GM18909 (cell line): ENCODE results near the gene RPS19.
"Not testable (repeated sequence)": the region's sequence is repeated elsewhere in the genome, so short reads cannot be mapped to it uniquely, and the experiment has no call there.

Experiments used
- ATAC-seq: cut with Tn5 transposase; IDR thresholded peaks from one replicate; pipeline ENCODE4 v1.9.1; 2021; ENCODE audit warnings: mild to moderate bottlenecking; ENCODE audit not compliant: unreplicated experiment, poor library complexity

Gene RPS19

GRCh38 chr19:41859213-41859617, 840 bp upstream of the RPS19 start:
- ATAC-seq, result no peak

- no peak for ATAC-seq
Observed at GRCh38 chr19:41860419-41861115, 512 bp downstream of the RPS19 start.

DNA sequence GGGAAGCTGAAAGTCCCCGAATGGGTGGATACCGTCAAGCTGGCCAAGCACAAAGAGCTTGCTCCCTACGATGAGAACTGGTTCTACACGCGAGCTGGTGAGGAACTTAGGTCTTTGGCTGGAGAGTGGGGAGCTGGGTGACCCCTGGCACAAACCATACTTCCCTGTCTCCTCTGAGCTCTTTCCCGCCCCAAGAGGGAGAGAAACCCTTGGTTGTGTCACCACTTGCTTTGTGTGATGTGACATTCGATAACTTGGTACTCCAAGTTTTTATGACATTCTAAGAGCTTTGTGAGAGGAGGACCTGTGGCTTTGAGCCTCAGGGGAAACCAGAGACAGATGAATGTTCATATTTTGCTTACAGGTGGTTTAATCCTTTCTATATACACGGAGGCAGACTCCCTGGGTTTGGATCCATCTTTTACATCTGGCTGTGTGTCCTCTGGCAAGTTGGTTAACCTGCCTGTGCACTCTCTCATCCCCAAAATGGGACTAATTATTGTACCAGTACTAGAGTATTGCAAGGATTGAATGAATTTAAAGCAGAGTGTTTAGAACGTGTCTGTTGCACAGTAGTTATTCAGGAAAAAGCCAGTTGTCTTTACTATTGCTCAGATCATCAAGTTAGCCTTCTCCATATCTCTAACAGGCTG, 1.2 kb downstream of the RPS19 start:
- ATAC-seq, result no peak

- ATAC-seq, result no peak
Observed at GRCh38 chr19:41861846-41862245, 1.8 kb downstream of the RPS19 start.

- ATAC-seq, result no peak
Observed at GRCh38 chr19:41862445-41862986, 2.5 kb downstream of the RPS19 start.

DNA sequence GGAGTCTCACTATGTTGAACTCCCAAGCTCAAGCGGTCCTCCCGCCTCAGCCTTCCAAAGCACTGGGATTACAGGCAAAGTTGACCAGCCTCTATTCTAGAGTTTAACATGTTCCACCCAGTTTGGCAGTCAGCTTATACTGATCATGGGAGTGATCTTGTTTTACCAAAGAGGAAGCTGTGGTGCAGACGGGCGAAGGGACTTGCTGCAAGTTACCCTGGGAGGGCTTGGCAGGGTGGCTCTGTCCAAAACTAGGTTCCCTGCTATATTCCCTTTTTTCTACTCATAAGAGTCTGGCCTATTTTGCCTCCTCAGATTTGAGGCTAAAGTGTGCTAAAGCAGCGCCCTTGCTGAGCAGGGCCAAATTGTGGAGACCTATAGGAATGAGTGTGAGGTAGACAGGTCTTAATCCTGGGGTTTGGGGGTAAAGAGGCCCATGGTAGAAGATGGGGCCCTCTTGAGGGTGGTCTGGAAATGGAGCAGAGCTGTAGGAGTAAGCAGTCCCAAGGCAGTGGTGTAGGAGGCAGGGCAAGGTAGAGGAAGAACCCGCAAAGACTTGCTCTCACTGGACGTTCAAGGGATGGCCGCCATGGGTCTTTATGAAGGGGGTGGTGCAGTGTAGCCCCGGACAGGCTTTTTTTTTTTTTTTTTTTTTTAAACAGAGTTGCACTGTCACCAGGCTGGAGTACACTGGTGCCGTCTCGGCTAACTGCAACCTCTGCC, 3.3 kb downstream of the RPS19 start:
- ATAC-seq, result no peak

- ATAC-seq, result no peak
Observed at GRCh38 chr19:41864374-41864773, 4.3 kb downstream of the RPS19 start.

DNA sequence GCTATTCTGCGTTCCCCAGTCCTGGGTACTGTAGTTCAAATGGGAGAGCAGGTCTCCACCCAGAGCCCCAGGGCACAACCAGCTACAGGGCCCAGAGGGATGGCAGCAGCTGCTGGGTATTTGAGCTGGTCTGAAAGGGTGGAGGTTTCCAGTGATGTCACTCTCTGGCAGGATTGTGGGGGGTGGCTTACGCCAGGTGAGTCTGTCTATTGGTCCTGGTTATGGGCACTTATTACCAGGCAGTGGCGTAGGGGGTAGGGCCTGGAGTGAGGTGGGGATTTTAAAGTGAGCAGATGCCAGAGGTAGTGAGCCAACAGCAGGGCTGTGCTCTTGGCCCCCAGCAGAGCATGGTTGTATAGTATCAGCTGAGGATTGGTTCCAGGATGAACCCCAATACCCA, 6.2 kb downstream of the RPS19 start:
- no peak for ATAC-seq

- ATAC-seq, result no peak
Observed at GRCh38 chr19:41868120-41868988, 8.3 kb downstream of the RPS19 start.

DNA sequence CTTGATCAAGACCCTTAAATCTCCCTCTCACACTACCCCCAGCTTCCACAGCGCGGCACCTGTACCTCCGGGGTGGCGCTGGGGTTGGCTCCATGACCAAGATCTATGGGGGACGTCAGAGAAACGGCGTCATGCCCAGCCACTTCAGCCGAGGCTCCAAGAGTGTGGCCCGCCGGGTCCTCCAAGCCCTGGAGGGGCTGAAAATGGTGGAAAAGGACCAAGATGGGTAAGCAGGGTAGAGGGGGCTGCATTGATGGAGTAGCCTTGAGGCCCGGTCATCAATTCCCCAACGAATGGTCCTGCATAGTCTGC, 8.9 kb downstream of the RPS19 start:
- no peak for ATAC-seq

DNA sequence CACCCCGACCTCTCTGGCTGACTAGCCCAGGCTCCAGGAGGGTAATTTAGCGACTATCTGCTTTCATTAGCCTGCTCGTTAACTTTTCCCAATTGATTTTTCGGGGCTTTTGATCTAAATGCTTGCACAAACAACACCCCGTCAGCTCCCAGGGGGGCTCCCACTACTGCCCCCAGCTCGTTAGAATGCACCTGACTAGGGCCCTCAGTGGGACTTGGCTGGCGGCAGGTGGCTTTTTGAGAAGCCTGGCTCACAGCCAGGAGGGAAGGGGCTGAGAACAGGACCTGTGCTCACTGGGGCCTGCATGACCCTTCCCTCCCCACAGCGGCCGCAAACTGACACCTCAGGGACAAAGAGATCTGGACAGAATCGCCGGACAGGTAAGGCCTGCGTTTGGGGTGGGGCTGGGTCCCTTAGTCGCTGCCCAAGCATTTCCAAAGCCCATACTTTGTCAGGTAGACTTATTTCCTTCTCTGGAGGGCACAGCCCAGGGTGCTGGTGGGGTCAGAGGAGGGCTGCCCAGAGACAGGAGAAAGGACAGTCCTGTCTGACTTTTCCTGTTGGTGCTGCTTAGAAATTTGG, 9.4 kb downstream of the RPS19 start:
- no peak for ATAC-seq

DNA sequence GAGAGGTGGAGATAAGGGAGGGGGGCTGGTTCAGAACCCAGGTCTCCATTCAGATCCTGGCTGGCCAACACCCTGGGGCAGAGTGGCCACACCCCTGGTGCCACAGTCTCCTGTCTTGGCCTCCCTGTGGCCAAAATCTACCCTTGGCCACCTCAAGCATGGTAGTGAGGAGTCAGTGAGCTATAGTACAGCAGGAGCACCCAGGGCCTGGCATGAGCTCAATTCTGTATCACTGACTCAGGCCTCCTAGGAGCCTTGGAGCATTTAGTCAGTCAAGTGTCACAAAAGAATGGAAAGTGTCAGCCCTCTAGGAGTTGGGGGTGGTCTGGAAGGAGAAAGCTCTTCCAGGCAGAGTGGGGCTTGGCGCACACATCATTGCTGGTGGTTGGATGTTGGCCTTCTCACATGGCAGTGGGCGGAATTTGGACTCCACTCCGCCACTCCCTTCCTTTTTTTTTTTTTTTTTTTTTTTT, 10.4 kb downstream of the RPS19 start:
- no peak for ATAC-seq

DNA sequence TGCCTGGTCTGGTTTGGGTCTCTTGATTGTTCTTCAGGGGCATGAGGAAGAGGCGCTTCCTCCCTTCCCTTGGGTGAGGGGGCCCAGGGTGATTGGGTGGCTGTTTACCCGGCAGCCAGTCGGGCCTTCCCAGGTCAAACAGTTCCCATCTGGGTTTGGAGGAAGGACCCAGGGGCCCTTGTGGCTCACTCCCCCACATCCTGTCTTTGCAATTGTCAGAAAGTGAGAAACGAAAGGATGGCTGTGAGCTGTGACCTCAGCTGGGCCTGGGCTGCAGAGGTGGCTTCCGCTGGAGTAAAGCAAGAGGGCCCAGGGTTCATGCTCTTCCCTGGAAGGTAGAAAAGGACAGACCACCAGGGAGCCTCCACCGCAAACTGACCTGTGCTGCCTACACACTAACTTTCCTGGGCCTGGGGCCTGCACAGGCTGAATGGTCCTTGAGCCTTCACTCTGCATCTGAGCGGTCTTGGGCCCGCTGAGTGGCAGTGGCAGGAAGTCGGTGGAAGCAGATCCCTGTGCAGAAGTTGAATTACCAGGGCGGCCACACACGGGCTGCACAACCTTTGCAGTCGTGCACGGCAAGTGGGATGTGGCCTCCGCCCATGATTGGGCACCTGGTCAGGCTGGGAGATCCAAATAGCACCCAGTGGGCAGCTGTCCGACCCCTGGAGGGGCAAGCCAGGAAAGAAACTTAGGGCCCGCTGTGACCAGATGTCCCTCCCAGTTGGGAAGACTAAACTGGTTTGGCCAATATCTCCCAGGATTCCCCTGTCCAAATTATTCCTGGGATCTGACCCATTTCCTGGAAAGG, 11.7 kb downstream of the RPS19 start:
- peak; percentile 47 for ATAC-seq

DNA sequence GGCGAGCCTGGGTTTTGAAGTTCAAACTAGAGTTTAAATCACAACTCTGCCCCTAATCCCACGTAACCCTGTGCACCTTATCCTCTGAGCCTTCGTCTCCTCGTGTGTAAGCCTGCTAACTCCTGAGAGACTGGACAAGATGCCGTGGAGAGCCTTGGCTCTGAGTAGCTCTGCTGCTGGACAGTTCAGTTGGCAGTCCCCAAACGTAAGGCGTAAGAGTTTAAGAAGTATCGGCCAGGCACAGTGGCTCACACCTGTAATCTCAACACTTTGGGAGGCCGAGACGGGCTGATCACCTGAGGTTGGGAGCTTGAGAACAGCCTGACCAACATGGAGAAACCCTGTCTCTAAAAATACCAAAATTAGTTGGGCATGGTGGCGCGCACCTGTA, 12.3 kb downstream of the RPS19 start:
- no peak for ATAC-seq

GRCh38 chr19:41872775-41873647, 13.0 kb downstream of the RPS19 start:
- ATAC-seq, result no peak

- not testable (repeated sequence) for ATAC-seq
Observed at GRCh38 chr19:41875973-41876372, 15.9 kb downstream of the RPS19 start.

- peak; percentile 69 for ATAC-seq
Observed at GRCh38 chr19:41876847-41877832, 17.1 kb downstream of the RPS19 start, which contains the start of gene CD79A. Gene CD79A (plus strand): TSS chr19:41877279. CDS start chr19:41877305, 26 bp downstream.
